Osteoblast (primary cell): Measurements from ENCODE around the gene LILRA1. TPM values are rescaled to one million over a fixed set of nuclear protein-coding genes. Genes with fewer than 3 reads are reported as not detected.
"Not testable (repeated sequence)": the region's sequence is repeated elsewhere in the genome, so short reads cannot be mapped to it uniquely, and the experiment has no call there.

Experiments
- DNase-seq: peaks from one replicate; pipeline ENCODE4 v3.0.0; 2011; ENCODE audit warnings: low spot score, mixed read lengths; ENCODE audit not compliant: insufficient read length; ENCODE audit errors: missing footprints
- H2AFZ ChIP-seq: 2 replicates; pipeline ENCODE4 v1.6.0; 2011; ENCODE audit warnings: mild to moderate bottlenecking, low read length
- H3K27ac ChIP-seq: 2 replicates; pipeline ENCODE4 v1.5.1; 2011; ENCODE audit warnings: mild to moderate bottlenecking, low read depth, low read length, moderate library complexity
- H3K27me3 ChIP-seq: 2 replicates; pipeline ENCODE4 v1.6.0; 2012; ENCODE audit warnings: mild to moderate bottlenecking, control low read depth, inconsistent platforms, low read length, moderate library complexity; ENCODE audit not compliant: insufficient read depth
- H3K36me3 ChIP-seq: 2 replicates; pipeline ENCODE4 v1.5.1; 2011; ENCODE audit warnings: mild to moderate bottlenecking, low read length, control low read depth, moderate library complexity; ENCODE audit not compliant: insufficient read depth
- H3K4me1 ChIP-seq: 2 replicates; pipeline ENCODE4 v1.5.1; 2011; ENCODE audit warnings: mild to moderate bottlenecking, low read length, control low read depth, moderate library complexity; ENCODE audit not compliant: insufficient read depth
- H3K4me2 ChIP-seq: 2 replicates; pipeline ENCODE4 v1.6.0; 2011; ENCODE audit warnings: mild to moderate bottlenecking, low read length; ENCODE audit not compliant: insufficient read depth
- H3K4me3 ChIP-seq: fragments of 200-600 bp; sonication (generic); 3 replicates; pipeline ENCODE4 v1.5.1; 2012; ENCODE audit warnings: mild to moderate bottlenecking, low read length, inconsistent platforms; ENCODE audit not compliant: insufficient read depth
- H3K79me2 ChIP-seq: 2 replicates; pipeline ENCODE4 v1.6.0; 2012; ENCODE audit warnings: mild to moderate bottlenecking, low read length, control low read depth, inconsistent platforms; ENCODE audit not compliant: insufficient read depth
- H3K9me3 ChIP-seq: 2 replicates; pipeline ENCODE4 v1.5.1; 2011; ENCODE audit warnings: low read depth, low read length, control low read depth
- H4K20me1 ChIP-seq: 2 replicates; pipeline ENCODE4 v1.6.0; 2012; ENCODE audit warnings: mild to moderate bottlenecking, low read length, control low read depth; ENCODE audit not compliant: insufficient read depth
- CTCF ChIP-seq: IDR thresholded peaks from 2 replicates; pipeline ENCODE4 v1.5.1; 2011; ENCODE audit warnings: mild to moderate bottlenecking, low read depth, low read length, moderate library complexity; ENCODE audit errors: extremely low read depth
- total RNA-seq: library from RNA; depleted of rRNA; stranded (reverse); fragments of >200 nt; gene quantifications from 2 replicates; pipeline ENCODE4 v1.2.3, GENCODE V29; 2012

LILRA1 gene
- total RNA-seq, 1 donor: not detected

- Histone ChIP-seq H3K9me3 (no peaks in the 10 kb centered on the region), H3K4me2 (no peak overlapping the region), H2AFZ (no peak overlapping the region), H3K4me1 (no peaks in the 10 kb centered on the region), H3K27me3 (no peaks in the 10 kb centered on the region), H3K36me3 (no peaks in the 10 kb centered on the region), H4K20me1 (no peaks in the 10 kb centered on the region), H3K4me3 (no peak overlapping the region), H3K79me2 (no peaks in the 10 kb centered on the region), H3K27ac (no peak overlapping the region)
- no peak for DNase-seq
- no peak for TF ChIP-seq CTCF
Measured at GRCh38 chr19:54633401-54633800, 40.0 kb downstream of the LILRA1 start.

- H3K27ac ChIP-seq, H3K79me2 ChIP-seq, H2AFZ ChIP-seq, H3K9me3 ChIP-seq, H3K4me1 ChIP-seq, H3K4me3 ChIP-seq, H3K4me2 ChIP-seq, H4K20me1 ChIP-seq, DNase-seq, H3K27me3 ChIP-seq, H3K36me3 ChIP-seq: not testable (repeated sequence)
Measured at GRCh38 chr19:54636081-54636480, 42.6 kb downstream of the LILRA1 start.

- no peak for DNase-seq
- Histone ChIP-seq H3K27ac (no peak overlapping the region), H3K79me2 (no peaks in the 10 kb centered on the region), H3K27me3 (no peaks in the 10 kb centered on the region), H4K20me1 (no peaks in the 10 kb centered on the region), H3K4me2 (no peak overlapping the region), H2AFZ (no peak overlapping the region), H3K9me3 (no peaks in the 10 kb centered on the region), H3K36me3 (no peaks in the 10 kb centered on the region), H3K4me3 (no peak overlapping the region), H3K4me1 (no peaks in the 10 kb centered on the region)
- TF ChIP-seq CTCF: no peak
Measured at GRCh38 chr19:54638683-54639082, 45.3 kb downstream of the LILRA1 start.

GRCh38 chr19:54642953-54643352 is 49.5 kb downstream of the LILRA1 start:
- H3K9me3 ChIP-seq, H3K79me2 ChIP-seq, H3K4me1 ChIP-seq, H3K27me3 ChIP-seq, H3K36me3 ChIP-seq, H3K4me2 ChIP-seq, H3K4me3 ChIP-seq, H4K20me1 ChIP-seq, H2AFZ ChIP-seq, DNase-seq, H3K27ac ChIP-seq: not testable (repeated sequence)

GRCh38 chr19:54643583-54643982 is 50.2 kb downstream of the LILRA1 start:
- H3K79me2 ChIP-seq, H3K4me3 ChIP-seq, H3K27me3 ChIP-seq, H3K36me3 ChIP-seq, H3K4me2 ChIP-seq, H4K20me1 ChIP-seq, DNase-seq, H3K27ac ChIP-seq, H2AFZ ChIP-seq, H3K9me3 ChIP-seq, H3K4me1 ChIP-seq: not testable (repeated sequence)
